Kidney (tissue), 14 donors: ENCODE results near the gene SNX4. TPM values are rescaled to one million over a fixed set of nuclear protein-coding genes. Genes with fewer than 3 reads are reported as not detected.

Experiments
- DNase-seq, 5 donors: peaks; one replicate each; pipeline ENCODE4 v3.0.0-alpha.2; 2013 to 2020
- FAIRE-seq: peaks from 2 replicates; lab custom pipeline; 2012; peaks lifted over from hg19 to GRCh38; lab: Jason Lieb, UNC
- H3K27ac ChIP-seq, 2 donors: one replicate each; pipeline ENCODE4 v1.7.0; 2013; ENCODE audit warnings: low read depth in 2 of 2, low read length in 2 of 2, inconsistent platforms in 1 of 2
- H3K27me3 ChIP-seq: one replicate; pipeline ENCODE4 v1.7.1; 2013; ENCODE audit warnings: low read length, inconsistent platforms; ENCODE audit not compliant: control insufficient read depth, insufficient read depth
- H3K36me3 ChIP-seq, 3 donors: one replicate each; pipeline versions ENCODE4 v1.7.0 to v1.7.1; 2013; ENCODE audit warnings: low read length in 3 of 3, control low read depth in 1 of 3, inconsistent platforms in 1 of 3; ENCODE audit not compliant: insufficient read depth in 3 of 3, control insufficient read depth in 2 of 3
- H3K4me1 ChIP-seq, 3 donors: one replicate each; pipeline versions ENCODE4 v1.7.0 to v1.7.1; 2013; ENCODE audit warnings: low read length in 3 of 3, inconsistent platforms in 1 of 3, low read depth in 1 of 3; ENCODE audit not compliant: control insufficient read depth in 2 of 3, insufficient read depth in 2 of 3
- H3K4me3 ChIP-seq, 3 donors: one replicate each; pipeline versions ENCODE4 v1.7.0 to v1.8.1; 2013; ENCODE audit warnings: low read length in 3 of 3, control low read depth in 1 of 3, inconsistent platforms in 1 of 3
- H3K9ac ChIP-seq, 3 donors: one replicate each; pipeline versions ENCODE4 v1.7.0 to v1.7.1; 2013; ENCODE audit warnings: low read length in 3 of 3, control low read depth in 1 of 3, inconsistent platforms in 1 of 3
- H3K9me3 ChIP-seq, 3 donors: one replicate each; pipeline versions ENCODE4 v1.7.0 to v1.7.1; 2013; ENCODE audit warnings: low read length in 3 of 3, control low read depth in 1 of 3, inconsistent platforms in 1 of 3; ENCODE audit not compliant: control insufficient read depth in 2 of 3, insufficient read depth in 1 of 3
- intact Hi-C: fragments of 100-400 bp; cut with DNase I; formaldehyde crosslinking; loops from one replicate; pipeline ENCODE4 v1.11.1; 2022
- polyA plus RNA-seq: library from polyadenylated mRNA; stranded (reverse); fragments of 350-450 nt; fragmentation: Illumina TruSeq; extraction: RNeasy Lipid Tissue Mini Kit (QIAGEN cat#74804); gene quantifications from one replicate; pipeline ENCODE4 v1.2.3, GENCODE V29; 2014; ENCODE audit warnings: low read depth, low replicate concordance; ENCODE audit not compliant: insufficient read depth
- total RNA-seq: library from RNA; stranded (reverse); fragmentation: NEBNext Ultra II Directional; extraction: Animal tissue kit (Norgen Biotek cat#: 25700); gene quantifications from one replicate; pipeline ENCODE4 v1.2.1, GENCODE V29; 2021
- TF ChIP-seq, protein P1 (sequence below): IDR thresholded peaks from 3 replicates; pipeline ENCODE4 v1.5.1; 2012; ENCODE audit warnings: mild to moderate bottlenecking, moderate library complexity, borderline replicate concordance; ENCODE audit not compliant: insufficient read depth; ENCODE audit errors: extremely low read depth
- donor health status: control.
- donor health status: control.
- donor health status: control.
- donor health status: control.
- donor health status: control.
- donor health status: DM: yes; HTN: yes; CAD: no.
- donor health status: Normal renal cell carcinoma (clear cell type).

The SNX4 gene
- total and polyA plus RNA-seq, 2 donors from 2014 or later, result 32.5 to 46.1 TPM

DNA sequence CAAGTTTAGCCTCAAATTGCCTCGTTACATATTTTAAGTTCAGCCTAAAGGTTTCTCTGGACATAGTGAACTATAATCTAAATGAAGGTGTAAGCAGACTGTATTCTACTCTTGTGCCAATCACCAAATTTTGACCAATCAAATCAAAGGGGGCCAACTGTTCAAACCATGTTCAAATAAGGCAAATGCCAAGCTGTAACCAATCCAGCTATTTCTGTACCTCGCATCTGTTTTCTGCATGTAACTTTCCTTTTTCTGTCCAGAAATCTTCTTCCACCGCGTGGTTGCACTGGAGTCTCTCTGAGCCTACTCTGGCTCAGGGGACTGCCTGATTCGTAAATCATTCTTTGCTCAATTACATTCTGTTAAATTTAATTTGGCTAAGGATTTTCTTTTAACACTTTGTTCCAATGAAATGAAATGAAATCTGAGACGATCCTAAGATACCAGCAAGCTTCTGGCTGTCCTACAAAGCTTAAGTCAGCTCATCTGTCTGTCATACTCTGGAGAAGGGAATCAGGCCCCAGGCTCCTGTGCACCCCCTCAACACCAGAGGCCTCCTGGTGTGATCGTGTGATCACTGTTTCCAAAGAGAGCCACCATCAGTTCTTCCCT, 91.7 kb downstream of the SNX4 start:
- no peaks in the 10 kb centered on the region for H3K9me3 ChIP-seq
- no peaks in the 10 kb centered on the region for H3K4me1 ChIP-seq
- H3K27me3 ChIP-seq, result no peaks in the 10 kb centered on the region
- H3K4me3 ChIP-seq, result no peak overlapping the region
- FAIRE-seq (no peak), DNase-seq (no peak)
- H3K9ac ChIP-seq, result no peak overlapping the region
- TF ChIP-seq, protein P1, sequence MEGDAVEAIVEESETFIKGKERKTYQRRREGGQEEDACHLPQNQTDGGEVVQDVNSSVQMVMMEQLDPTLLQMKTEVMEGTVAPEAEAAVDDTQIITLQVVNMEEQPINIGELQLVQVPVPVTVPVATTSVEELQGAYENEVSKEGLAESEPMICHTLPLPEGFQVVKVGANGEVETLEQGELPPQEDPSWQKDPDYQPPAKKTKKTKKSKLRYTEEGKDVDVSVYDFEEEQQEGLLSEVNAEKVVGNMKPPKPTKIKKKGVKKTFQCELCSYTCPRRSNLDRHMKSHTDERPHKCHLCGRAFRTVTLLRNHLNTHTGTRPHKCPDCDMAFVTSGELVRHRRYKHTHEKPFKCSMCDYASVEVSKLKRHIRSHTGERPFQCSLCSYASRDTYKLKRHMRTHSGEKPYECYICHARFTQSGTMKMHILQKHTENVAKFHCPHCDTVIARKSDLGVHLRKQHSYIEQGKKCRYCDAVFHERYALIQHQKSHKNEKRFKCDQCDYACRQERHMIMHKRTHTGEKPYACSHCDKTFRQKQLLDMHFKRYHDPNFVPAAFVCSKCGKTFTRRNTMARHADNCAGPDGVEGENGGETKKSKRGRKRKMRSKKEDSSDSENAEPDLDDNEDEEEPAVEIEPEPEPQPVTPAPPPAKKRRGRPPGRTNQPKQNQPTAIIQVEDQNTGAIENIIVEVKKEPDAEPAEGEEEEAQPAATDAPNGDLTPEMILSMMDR, result no peak
- no peaks in the 10 kb centered on the region for H3K36me3 ChIP-seq
- intact Hi-C loops, result no loop called here
- no peak overlapping the region for H3K27ac ChIP-seq

DNA sequence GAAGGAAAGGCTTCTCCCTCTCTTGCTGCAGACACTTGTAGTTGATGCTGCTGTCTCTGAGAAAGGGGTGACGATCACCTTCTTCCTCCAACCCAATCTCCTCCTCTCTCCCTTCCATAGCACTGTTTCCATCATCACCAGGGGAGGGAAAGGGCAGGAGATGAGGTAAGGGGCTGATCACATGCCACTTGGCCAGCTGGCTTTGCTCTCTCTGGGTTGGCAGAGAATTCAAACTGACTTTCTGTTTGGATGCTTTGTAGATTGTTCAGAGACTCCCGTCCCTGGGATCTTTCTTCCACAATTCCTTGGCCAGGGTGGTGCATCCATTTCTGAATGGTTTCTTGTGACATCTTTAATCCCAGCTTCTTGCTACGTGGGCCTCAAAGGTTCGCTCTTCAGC, 101.7 kb downstream of the SNX4 start:
- no peak overlapping the region for H3K27ac ChIP-seq
- no peak for FAIRE-seq
- TF ChIP-seq, protein P1, result no peak
- H3K27me3 ChIP-seq, result no peaks in the 10 kb centered on the region
- no peaks in the 10 kb centered on the region for H3K9me3 ChIP-seq
- no peak overlapping the region for H3K4me3 ChIP-seq
- no peak overlapping the region for H3K9ac ChIP-seq
- H3K36me3 ChIP-seq, result no peaks in the 10 kb centered on the region
- H3K4me1 ChIP-seq, result no peaks in the 10 kb centered on the region
- DNase-seq, result no peak
- intact Hi-C loops, result no loop called here

DNA sequence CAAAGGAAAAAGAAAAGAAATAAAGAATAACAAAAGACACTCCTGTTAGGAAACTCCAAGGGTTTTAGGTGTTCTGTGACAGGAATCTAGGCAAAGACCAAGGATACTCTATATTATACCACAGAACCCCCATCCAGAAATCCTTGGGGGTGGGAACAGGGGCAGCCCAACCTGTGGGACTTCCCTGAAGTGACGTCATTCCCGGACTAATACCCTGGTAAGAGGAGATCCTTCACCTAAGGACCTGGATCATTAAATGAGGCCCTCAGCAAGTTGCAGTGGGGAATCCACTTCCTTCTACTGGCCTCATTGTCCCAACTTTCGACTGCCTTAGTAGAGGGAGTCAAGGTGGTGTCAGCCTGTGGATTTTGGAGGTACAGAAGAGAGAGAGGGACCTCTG, 103.8 kb downstream of the SNX4 start:
- FAIRE-seq (no peak), DNase-seq (no peak)
- Histone ChIP-seq H3K4me1 (no peaks in the 10 kb centered on the region), H3K9ac (no peak overlapping the region), H3K36me3 (no peaks in the 10 kb centered on the region), H3K27ac (no peak overlapping the region), H3K4me3 (no peak overlapping the region), H3K9me3 (no peaks in the 10 kb centered on the region), H3K27me3 (no peaks in the 10 kb centered on the region)
- TF ChIP-seq, protein P1, result no peak
- intact Hi-C loops, result no loop called here

DNA sequence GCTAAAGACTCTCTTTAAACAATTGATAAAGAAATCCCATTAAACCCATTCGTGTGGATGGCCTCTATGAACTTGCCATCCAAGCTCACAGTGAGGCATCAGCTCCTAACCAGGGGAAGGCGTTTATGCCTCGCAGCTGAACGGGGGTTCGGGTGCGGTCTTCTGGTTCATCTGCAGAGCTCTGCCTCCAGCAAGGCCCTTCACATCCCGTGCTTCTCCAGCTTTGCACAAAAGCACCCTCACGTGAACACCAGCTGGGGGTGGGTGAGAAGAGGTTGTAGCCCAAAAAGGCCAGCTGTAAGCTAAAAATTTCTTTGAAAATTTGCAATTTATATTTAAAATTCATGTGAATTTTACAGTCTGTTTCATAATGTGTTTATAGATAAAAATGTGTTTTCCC, 105.3 kb downstream of the SNX4 start:
- Histone ChIP-seq H3K27me3 (no peaks in the 10 kb centered on the region), H3K4me3 (no peak overlapping the region), H3K4me1 (no peaks in the 10 kb centered on the region), H3K9me3 (no peaks in the 10 kb centered on the region), H3K27ac (no peak overlapping the region), H3K9ac (no peak overlapping the region), H3K36me3 (no peaks in the 10 kb centered on the region)
- TF ChIP-seq, protein P1, result no peak
- FAIRE-seq (no peak), DNase-seq (no peak)
- intact Hi-C loops, result no loop called here
